Testis (tissue), 2 donors: Measurements from ENCODE around the gene CCDC117.

Experiments
- CTCF ChIP-seq, 3 experiments: fragments of 450-650 bp in 2 of 3; fragments of 200-600 bp in 1 of 3; sonication (generic) in 1 of 3; IDR thresholded peaks; one replicate each; pipeline ENCODE4 v1.5.1; 2016 to 2019; ENCODE audit warnings: antibody characterized with exemption in 3 of 3, mild to moderate bottlenecking in 2 of 3, moderate library complexity in 1 of 3
- POLR2A ChIP-seq: fragments of 450-650 bp; IDR thresholded peaks from one replicate; pipeline ENCODE4 v1.6.1; 2017; ENCODE audit warnings: antibody characterized with exemption, mild to moderate bottlenecking, moderate library complexity

- TF ChIP-seq CTCF (IDR thresholded peaks at IDR 0.05) (no peak), POLR2A (no peak)
Observed at GRCh38 chr22:28788601-28789000, 16.1 kb downstream of the CCDC117 start.
